Central memory CD4-positive, alpha-beta T cell (primary cell): ENCODE measurements around the gene ITGB5.
A peak's percentile ranks its signal among the peaks of the same experiment; 100 is the strongest.
"Not testable (repeated sequence)": the region's sequence is repeated elsewhere in the genome, so short reads cannot be mapped to it uniquely, and the experiment has no call there.

Source experiments
- DNase-seq: peaks from one replicate; pipeline ENCODE4 v3.0.0; 2022

ITGB5 gene

DNA sequence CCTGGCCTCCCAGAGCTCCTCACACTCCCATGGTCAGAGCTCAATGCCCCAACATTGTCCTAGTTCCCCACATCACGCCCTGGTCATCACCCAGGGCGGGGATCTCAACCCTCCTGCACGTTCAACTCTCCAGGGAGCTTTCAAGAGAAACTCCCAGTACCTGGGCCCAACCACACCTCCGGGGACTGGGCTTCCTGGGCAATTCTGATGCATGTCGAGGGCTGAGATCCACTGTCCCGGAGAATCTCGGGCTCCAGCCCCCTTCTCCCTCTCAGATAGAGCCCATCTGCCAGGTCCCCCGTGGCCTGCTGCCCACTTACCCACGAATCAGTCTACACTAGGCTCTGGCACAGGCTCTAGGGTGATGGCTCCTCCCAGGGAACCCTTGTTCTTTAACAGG lies 117.7 kb downstream of the ITGB5 start:
- no peak for DNase-seq

DNA sequence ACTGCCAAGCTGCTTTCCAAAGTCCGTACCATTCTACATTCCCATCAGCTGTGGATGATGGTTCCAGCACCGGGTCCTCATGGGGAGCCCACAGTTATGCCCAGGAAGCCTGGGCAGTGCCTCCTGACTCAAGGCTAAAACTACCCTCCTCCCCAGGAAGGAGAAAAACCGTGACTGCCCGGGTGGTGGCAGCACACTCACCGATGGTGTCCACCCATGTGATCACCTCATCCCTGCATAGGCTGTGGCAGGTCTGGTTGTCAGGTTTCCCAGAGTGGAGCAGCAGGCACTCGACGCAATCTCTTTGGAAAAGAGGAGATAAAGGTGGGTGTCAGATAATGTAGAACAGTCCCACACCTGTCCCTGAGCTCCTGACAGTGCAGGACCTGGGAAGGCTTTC lies 118.4 kb downstream of the ITGB5 start:
- DNase-seq: no peak

DNA sequence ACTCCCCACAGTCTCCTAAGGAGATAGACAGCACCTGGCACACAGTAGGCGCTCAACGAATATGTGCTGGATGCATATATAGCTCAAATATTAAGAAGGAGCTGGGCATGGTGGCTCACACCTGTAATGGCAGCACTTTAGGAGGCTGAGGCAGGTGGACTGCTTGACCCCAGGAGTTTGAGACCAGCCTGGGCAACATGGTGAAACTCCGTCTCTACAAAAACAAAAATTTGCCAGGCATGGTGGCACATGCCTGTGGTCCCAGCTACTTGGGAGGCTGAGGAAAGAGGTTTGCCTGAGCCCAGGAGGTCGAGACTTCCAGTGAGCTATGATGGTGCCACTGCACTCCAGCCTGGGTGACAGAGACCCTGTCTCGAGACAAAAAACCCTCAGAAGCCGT lies 119.5 kb downstream of the ITGB5 start:
- DNase-seq: no peak

DNA sequence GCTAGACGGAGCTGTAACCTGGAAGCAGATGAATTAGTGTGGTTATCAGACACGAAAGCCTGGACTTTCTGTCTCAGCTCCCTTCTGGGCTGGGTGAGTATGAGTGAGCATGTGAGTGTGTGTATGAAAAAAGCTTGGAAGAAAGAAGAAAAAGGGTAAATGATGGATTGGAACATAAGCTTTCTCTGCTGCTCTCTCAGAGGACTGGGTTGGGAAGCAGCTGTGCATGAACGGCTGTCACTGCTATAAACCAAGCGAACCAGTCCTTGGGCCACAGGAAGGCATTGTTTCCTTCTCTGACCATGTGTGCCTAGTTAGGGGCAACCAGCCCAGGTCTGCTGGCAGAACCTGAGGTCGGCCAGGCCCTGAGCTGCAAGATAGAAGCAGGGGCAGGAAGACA lies 119.9 kb downstream of the ITGB5 start:
- DNase-seq: no peak

DNA sequence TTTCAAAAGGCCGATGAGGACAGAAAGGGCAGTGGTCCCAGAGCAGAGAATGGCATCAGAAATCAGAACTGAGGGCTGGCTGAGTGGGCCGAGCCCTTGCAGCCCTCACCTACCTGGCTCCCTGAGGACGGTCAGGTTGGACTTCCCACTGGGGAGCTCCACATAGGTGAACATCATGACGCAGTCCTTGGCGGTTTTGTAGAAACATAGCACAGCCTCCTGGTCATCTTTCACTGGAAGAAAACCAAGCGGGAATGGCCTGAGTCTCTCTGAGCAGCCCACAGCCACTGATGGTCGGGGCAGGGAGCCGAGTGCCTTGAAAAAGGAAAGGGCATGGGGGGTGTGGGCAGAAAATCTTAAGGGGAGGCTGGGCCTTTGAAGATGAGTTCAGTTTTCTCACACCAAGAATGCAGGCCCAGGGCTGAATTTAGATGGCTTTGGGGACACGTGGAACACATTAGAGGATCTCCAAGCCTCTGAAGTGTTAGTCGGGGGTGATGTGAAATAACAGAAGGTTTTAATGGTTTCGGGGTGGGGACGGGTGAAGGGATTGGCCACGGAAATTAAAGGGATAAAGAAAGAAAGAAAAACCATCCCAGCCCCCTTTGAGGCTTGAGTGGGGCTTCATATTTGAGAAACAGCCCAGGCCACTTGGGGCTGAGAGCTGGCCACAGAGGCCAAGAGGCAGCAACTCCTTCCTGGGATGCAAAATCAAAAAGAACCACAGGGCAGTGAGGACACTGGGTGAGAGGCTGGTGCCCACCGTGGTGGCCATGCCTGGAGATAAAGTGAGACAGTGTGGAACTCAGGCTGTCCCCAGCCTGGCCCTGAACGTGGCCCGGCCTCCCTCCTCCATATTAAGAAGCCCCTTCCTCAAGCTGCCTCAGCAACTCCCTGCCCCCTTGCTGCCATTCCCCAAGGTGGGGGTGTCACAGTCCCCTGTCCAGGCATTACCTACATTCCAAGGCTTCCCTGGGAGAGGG lies 120.8 kb downstream of the ITGB5 start:
- no peak for DNase-seq

DNA sequence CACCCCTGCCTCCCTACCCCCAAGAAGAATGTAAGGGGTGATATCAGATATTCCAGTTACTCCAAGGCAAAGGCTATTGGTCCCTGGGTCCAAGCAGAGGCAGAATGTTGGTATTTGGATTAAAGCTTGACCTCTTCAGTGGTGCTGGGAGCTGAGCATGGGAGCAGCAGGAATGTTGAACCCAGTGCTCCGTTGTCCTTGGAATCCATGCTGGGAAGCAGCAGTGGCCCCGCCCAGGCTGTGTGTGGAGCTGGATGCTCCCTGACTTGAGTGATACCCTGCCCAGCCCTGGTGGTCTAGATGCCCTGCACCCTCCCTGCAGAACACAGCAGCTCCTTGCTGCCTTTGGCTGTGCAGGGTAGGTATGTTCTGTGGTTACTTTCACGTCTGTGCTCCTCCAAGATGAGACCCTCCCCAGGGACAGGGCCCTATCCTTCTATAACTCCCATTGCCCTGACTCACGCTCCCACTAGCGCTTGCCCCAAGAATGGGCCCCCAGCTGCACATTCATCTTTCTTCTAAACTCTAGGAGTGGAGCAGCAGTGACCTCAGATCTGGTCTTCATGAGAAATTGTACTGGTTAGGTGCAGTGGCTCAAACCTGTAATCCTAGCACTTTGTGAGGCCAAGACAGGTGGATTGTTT lies 121.8 kb downstream of the ITGB5 start:
- no peak for DNase-seq

DNA sequence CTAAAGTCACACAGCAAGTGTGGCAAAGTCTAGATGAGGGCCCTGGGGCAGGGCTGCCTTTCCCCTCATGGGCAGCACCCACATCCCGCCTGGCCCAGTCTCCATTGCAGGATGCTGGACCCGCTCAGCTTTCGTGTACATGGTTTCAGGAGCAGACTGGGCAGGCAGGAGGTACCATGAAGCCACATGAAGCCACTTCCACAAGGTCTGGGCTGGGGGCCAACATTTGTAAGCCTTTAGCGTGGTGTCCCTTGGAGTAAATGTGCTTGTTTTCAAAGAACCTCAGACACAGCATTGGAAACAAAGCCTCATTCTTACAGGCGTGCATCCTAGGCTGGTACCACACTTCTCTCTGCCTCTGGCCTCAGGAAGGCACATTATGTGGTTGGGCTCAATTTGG lies 122.4 kb downstream of the ITGB5 start:
- DNase-seq: no peak

DNA sequence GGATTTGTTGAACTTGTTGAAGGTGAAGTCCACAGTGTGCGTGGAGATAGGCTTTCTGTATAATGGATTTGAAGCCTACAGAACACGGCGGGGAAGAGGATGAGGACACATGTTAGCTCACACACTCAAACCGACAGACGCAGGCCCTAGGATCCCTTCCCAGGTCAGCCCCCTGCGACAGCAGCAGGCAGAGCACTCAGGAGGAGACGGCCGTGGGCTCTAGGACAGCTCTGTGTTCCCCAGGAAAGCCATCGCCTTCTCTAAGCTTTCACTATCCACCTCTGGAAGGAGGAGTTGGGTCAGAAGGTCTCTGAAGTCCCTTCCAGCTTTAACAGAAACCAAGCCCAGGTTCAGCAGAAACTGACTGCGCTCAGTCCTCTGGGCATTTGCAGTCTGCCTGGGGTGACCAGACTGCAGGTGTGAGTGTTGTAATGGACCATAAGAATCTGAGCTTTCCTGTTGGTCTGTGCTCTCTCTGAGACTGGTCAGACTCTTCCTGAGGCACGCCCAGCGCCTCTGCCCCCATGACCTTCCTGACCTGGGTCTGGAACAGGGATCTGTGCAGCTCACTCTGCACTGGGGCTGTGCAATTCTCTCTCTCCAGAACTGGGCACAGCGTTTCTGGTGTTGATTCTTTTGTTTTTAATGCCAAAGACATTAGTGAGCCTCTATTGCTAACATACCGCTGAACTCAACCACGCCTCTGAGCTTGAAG lies 123.4 kb downstream of the ITGB5 start:
- DNase-seq: no peak

DNA sequence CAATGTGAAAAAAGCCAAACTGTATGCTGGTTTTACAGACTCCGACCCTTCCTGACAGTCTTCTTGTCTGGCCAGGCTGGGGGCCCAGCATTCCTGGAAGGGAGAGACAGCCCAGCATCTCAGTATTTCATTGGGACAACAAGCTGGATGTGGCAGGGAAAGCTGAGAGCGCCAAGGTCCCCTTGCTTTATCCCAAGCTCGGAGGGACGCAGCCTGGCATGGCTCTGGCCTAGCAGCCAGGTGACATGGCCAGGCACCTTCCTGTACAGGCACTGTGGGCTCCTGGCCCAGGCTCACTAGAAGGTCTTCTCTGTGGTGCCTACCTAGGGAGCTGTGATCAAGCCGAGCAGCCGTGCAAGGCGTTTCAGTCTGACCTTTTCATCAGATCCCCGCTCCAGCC lies 124.0 kb downstream of the ITGB5 start:
- DNase-seq: no peak

DNA sequence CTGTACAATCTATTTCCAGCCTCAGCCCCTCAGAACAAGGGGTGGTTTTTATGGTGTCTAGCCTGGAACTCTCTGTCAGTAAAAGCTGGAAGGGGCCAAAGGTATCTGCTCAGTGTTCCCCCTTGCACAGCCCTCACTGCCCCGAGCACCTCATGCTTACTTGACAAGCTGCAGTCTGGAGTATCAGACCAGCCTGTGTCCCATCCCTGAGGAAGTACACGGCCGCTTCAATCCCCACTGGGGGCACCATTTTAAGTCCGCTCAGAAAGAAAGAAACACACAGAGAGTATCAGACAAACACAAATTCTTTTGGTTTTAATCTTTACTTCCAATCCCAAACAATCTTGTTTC lies 124.5 kb downstream of the ITGB5 start:
- no peak for DNase-seq

DNA sequence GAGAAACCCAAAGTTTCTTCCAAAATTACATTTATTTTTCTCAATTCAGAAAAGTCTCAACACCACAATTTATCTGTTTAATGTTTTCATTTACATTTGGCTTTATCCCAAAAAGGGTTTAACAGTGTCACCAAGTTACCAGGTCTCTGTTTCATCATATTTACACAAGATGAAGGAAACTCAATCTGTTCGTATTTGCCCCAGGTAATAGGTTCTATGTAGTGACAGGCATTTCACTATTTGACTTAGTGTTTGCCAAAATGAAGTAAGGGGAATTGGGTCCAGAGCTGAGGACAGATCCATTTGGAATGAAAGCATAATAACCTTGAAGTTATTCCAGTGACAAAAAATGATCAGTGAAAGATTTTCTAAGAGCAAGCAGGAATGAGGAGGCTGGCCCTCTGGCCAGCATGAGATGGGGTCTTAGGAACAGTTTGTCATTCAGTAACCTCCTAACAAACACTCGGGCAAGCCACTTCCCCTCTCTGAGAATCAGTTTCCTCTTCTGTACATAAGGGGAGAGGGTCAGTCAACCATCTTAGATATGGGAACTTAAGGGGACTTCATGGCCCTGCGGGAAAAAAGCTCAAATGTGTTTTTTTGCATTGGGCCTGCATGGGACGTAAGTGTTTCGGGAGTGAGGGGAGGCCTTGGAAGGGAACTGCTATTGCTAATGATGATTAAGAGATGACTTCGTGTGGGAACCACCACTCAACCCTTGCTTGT lies 125.1 kb downstream of the ITGB5 start:
- DNase-seq: no peak

DNA sequence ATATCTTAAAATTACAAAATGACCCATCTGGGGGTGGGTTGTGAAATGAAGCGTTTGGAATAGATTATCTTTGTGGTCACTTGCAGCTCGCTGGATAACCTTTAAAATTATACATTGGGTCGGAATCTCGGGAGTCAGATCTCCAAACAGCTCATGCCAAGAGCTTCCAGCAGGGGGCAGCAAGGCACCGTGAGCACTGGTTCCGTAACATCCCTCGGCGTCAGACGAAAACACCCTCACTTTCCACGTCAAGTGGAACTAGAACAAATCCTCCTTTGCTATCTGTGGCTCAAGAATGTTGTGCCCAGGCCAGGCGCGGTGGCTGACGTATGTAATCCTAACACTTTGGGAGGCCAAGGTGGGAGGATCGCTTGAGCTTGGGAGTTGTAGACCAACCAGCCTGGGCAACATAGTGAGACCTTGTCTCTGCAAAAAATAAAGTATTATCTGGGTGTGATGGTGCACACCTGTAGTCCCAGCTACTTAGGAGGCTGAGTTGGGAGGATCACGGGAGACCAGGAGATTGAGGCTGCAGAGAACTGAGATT lies 125.8 kb downstream of the ITGB5 start:
- peak; percentile 62 for DNase-seq

DNA sequence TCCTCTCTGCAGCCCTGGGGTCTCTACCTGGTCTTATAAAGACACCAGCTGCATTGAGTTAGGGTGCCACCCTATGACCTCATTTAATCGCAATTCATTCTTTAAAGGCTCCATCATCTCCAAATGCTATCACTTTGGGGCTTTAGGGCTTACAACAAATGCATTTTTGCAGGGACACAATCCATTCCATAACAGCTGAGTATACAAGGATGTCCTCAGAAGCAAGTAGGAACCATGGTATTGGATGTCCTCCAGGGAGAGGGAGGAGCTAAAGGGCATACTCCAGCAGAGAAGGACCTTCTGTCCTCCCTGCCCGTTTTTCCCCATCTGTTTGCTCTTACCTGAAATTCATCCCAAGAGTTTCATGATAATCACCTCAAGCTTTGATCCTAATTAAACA lies 126.6 kb downstream of the ITGB5 start:
- DNase-seq: no peak

DNA sequence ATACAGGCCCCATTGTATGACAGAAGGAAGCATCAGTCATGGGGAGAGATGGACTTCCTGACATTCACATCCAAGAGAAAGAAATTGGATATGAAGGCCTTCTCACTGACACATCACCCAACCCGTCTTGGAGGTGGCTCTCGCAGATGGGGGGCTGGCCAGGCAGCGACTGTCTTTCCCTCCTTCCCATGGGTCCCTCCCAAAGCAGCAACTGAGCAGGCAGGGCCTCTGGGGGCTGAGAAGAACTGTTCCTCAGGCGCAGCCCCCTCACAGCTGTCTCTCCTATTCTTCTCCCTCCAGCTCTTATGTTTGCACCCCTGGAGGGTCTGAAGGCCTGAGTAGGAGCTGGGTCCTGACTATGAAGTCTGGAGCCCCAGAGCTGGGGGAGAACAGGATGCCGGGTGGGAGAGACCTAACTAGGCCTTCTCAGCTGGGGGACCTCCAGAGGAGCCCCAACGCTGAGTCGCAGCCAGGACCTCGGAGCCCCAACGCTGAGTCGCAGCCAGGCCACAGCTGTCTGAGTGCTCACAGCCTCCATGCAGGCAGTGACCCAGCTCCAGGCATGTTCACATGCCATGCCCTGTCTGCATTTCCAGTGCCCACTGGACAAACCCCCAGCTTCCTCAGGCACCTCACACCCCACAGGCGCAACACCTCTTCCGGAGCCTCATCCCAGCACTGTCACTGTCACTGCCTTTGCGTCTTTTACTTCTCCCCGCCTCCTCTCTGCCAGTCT lies 127.3 kb downstream of the ITGB5 start:
- DNase-seq: no peak

DNA sequence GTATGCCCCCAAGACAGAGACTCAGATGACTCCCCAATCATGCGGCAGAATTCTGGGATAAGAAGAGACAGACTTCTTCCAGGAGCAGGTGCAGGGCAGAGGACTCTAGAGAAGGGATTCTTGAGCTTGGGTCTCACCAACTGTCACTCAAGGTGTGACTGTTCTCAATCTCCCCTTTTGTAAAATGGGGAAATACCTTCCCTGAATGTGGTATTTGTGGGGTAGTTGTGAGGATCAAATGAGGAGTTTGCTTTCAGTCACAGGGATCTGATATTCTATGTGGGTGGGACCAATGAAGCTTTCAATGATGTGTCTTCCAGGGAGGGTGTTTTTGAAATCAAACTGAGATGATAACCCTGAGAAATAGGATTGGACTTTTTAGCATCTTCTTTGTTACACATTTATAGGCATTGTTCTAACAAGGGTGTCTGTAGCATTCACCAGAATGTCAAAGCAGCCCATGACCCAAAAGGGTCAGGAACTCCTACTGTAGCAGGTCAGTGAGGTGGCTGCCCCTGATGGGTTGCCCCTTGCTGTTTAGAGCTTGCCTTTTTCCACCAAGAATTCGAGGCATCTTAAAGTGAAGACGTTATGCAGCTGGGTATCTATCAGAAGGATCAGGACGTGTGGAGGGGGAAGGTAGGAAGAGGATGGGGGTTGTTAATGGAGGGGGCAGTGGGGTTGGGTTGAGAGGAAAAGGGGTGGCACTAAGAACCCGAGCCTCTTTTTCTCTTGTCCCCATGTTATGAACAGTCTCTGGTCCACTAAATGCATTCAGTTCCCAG lies 128.1 kb downstream of the ITGB5 start:
- no peak for DNase-seq

DNA sequence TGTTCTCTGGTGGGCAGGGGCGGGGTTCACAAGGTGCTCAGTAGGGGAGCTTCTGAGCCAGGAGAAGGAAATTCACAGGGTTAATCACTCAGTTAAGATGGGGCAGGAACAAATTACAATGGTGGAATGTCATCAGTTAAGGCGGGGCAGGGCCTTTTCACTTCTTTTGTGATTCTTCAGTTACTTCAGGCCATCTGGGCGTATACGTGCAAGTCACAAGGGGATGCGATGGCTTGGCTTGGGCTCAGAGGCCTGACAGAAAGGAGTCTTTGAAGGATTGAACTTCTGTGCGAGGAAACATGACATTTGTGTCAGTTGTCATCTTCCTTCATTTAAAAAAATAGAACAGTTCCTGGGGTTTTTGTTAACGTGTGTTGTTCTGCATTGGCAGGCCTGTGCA lies 129.2 kb downstream of the ITGB5 start:
- DNase-seq: not testable (repeated sequence)

DNA sequence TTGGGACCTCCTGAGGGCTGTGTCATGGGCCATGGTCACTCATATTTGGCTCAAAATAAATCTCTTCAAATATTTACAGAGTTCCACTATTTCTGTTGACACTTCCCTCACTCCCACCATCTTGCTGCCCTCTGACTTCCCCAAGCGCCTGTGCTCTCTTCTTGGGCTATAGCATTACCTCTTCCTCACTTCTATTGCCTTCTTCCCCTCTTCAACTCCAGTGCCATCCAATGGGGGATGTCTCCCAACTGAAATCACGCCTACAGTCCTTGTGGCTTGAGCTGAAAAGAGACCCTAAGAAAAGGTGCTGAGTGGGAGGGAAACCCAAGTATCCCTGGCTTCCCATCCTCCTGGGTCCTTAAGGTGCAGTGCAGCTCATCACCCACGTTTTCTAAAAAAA lies 135.1 kb downstream of the ITGB5 start:
- no peak for DNase-seq

DNA sequence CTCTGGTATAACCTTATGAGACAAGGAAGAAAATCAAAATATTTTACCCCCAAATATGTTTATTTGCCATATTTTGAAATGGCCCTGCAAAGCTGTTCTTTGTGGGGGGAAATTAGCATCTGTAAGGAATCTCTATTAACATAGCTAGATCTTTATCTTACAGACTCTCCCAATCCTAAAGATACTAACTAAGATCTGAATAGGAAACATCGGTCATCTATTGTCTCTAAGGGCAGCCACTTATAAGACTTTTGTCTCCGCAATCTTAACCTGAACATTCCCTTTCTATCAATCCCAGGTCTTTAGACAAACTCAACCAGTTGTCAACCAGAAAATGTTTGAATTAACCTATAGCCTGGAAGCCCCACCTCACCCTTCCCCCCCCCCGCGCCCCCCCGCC lies 135.7 kb downstream of the ITGB5 start:
- DNase-seq: no peak

DNA sequence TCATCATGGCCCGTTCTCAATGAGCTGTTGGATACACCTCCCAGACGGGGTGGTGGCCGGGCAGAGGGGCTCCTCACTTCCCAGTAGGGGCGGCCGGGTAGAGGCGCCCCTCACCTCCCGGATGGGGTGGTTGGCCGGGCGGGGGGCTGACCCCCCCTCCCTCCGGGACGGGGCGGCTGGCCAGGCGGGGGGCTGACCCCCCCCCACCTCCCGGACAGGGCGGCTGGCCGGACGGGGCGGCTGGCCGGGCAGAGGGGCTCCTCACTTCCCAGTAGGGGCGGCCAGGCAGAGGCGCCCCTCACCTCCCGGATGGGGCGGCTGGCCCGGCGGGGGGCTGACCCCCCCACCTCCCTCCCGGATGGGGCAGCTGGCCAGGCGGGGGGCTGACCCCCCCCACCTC lies 137.3 kb downstream of the ITGB5 start:
- not testable (repeated sequence) for DNase-seq

DNA sequence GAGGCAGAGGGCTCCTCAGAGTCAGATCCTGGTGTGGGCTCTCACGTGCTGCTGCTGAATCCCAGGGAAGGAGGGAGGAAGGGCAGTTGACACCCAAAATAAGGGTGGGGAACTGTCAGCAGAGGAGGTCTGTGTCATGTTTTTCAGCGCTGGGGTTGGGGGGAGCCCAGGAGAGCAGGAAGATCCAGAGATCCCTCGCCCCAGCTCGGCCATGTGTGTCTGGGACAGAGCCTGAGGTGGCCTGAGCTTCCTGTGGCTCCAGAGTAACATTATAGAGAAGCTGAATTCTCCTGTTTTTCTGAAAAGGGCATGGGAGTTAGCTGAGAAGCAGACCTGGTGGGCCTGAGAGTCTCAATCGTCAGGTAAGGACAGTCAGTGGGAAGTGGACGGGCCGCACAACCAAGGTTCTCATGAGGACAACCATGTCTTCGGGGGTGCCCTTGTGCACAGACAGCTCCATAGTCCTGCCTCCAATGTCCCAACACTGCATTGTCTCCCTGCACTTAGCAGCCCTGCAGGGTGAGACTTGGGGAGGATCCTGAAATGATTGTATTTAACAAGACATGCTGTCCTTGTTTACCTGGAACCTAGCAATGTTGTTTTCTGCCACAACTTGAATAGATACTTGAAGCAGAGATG lies 138.5 kb downstream of the ITGB5 start:
- no peak for DNase-seq
